Thyroid gland (tissue), 4 donors: ENCODE measurements around the gene STAMBPL1.

Source experiments
- CTCF ChIP-seq, 6 experiments: fragments of 200-600 bp in 3 of 6; fragments of 450-650 bp in 3 of 6; sonication (generic) in 3 of 6; IDR thresholded peaks; one replicate each; pipeline ENCODE4 v1.5.1; 2016 to 2019; ENCODE audit warnings: antibody characterized with exemption in 6 of 6, mild to moderate bottlenecking in 2 of 6, inconsistent platforms in 1 of 6, moderate library complexity in 1 of 6
- POLR2A ChIP-seq, 2 donors: fragments of 450-650 bp; IDR thresholded peaks; one replicate each; pipeline ENCODE4 v1.6.1; 2017; ENCODE audit warnings: antibody characterized with exemption in 2 of 2, mild to moderate bottlenecking in 2 of 2, moderate library complexity in 1 of 2

DNA sequence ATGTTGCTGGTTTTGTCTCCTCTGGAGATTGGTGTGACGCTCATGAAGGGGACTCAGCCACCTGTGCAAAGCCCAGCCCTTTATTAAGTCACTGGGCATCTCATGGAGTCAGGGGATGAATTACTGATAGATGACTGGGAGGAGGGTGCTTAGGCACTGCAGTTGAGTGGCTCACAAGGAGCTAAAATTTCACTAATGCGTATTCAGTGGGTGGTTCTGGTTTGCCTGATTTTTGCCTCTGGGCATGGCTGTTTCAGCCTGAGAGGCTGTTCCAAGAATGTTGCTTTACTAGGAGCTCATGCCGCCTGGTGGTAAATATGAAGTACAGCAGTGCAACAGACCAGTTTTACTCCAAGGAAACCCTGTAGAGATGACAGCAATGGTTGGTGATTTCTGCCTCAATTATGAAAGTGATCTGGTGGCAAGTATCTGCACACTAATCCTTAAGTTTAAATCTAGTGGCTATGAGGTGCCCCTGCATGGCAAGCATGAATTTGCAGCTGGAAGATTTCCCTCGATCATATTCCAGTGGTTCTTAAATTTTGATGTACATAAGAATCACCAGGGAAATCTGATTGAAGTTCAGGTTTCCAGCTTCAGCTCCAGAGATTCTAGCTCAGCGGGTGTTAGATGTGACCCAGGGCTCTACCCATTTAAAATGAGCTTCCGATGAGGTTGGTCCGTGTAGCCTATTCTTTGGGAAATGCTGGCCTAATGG lies 52.7 kb downstream of the STAMBPL1 start:
- TF ChIP-seq CTCF (IDR thresholded peaks at IDR 0.05) (peak; percentile 67 to 99 (median 91)), POLR2A (IDR thresholded peaks at IDR 0.05) (no peak)
